Testis (tissue), 2 donors: Measurements from ENCODE around the gene EML2.

Experiments used
- POLR2A ChIP-seq: fragments of 450-650 bp; IDR thresholded peaks from one replicate; pipeline ENCODE4 v1.6.1; 2017; ENCODE audit warnings: antibody characterized with exemption, mild to moderate bottlenecking, moderate library complexity
- TF ChIP-seq, protein P1 (sequence below), 3 experiments: fragments of 450-650 bp in 2 of 3; fragments of 200-600 bp in 1 of 3; sonication (generic) in 1 of 3; IDR thresholded peaks; one replicate each; pipeline ENCODE4 v1.5.1; 2016 to 2019; ENCODE audit warnings: antibody characterized with exemption in 3 of 3, mild to moderate bottlenecking in 2 of 3, moderate library complexity in 1 of 3

DNA sequence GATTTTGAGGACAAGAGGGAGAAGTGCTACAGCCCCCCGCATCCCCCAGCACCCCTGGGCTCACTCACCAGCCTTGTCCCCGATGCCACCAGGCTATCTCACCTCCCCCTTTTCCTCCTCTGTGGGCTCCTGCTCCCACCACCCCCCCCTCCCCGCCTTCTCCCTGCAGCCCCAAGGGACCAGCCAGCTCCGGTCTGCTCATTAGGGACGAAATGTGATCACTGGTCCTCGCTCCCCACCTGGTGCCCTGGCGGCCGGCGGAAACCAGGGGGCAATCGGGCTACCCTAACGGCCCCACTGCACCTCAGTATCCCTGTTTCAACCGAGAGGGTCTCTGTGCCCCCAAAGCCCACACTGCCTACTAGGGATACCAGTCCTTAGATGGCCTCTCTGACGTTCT lies 39.9 kb downstream of the EML2 start:
- TF ChIP-seq, protein P1, sequence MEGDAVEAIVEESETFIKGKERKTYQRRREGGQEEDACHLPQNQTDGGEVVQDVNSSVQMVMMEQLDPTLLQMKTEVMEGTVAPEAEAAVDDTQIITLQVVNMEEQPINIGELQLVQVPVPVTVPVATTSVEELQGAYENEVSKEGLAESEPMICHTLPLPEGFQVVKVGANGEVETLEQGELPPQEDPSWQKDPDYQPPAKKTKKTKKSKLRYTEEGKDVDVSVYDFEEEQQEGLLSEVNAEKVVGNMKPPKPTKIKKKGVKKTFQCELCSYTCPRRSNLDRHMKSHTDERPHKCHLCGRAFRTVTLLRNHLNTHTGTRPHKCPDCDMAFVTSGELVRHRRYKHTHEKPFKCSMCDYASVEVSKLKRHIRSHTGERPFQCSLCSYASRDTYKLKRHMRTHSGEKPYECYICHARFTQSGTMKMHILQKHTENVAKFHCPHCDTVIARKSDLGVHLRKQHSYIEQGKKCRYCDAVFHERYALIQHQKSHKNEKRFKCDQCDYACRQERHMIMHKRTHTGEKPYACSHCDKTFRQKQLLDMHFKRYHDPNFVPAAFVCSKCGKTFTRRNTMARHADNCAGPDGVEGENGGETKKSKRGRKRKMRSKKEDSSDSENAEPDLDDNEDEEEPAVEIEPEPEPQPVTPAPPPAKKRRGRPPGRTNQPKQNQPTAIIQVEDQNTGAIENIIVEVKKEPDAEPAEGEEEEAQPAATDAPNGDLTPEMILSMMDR (IDR thresholded peaks at IDR 0.05), result no peak
- no peak for TF ChIP-seq POLR2A
